H9 (cell line): ENCODE measurements around the gene INPP5E. TPM values are rescaled to one million over a fixed set of nuclear protein-coding genes. Genes with fewer than 3 reads are reported as not detected.

Experiments
- DNase-seq: peaks from one replicate; pipeline ENCODE4 v3.0.0-alpha.2; 2017
- H2AFZ ChIP-seq: one replicate; pipeline ENCODE4 v1.6.1; 2013; ENCODE audit warnings: mild to moderate bottlenecking, low read length, control low read depth, moderate library complexity
- H2AK5ac ChIP-seq: 2 replicates; pipeline ENCODE4 v1.6.1; 2013; ENCODE audit warnings: low read length, control low read depth, mixed read lengths; ENCODE audit not compliant: insufficient read length
- H2BK120ac ChIP-seq: one replicate; pipeline ENCODE4 v1.6.1; 2013; ENCODE audit warnings: low read depth, mild to moderate bottlenecking, low read length, control low read depth, inconsistent platforms; ENCODE audit not compliant: poor library complexity, severe bottlenecking
- H2BK12ac ChIP-seq: 2 replicates; pipeline ENCODE4 v1.6.1; 2013; ENCODE audit warnings: low read length, control low read depth, mixed read lengths, low read depth; ENCODE audit not compliant: insufficient read length
- H2BK15ac ChIP-seq: 2 replicates; pipeline ENCODE4 v1.6.1; 2013; ENCODE audit warnings: low read depth, low read length, control low read depth
- H2BK20ac ChIP-seq: one replicate; pipeline ENCODE4 v1.6.1; 2013; ENCODE audit warnings: low read depth, mild to moderate bottlenecking, low read length, control low read depth, inconsistent platforms; ENCODE audit not compliant: poor library complexity, severe bottlenecking
- H2BK5ac ChIP-seq: 2 replicates; pipeline ENCODE4 v1.6.1; 2013; ENCODE audit warnings: low read length, control low read depth, mixed read lengths; ENCODE audit not compliant: insufficient read length
- H3K14ac ChIP-seq: 2 replicates; pipeline ENCODE4 v1.6.1; 2013; ENCODE audit warnings: low read length, control low read depth; ENCODE audit not compliant: insufficient read depth
- H3K18ac ChIP-seq: 2 replicates; pipeline ENCODE4 v1.6.1; 2013; ENCODE audit warnings: low read depth, mild to moderate bottlenecking, mixed read lengths, low read length, control low read depth; ENCODE audit not compliant: insufficient read length
- H3K23ac ChIP-seq: 2 replicates; pipeline ENCODE4 v1.6.1; 2013; ENCODE audit warnings: low read length, control low read depth, mixed read lengths, low read depth; ENCODE audit not compliant: insufficient read length
- H3K23me2 ChIP-seq: 2 replicates; pipeline ENCODE4 v1.6.1; 2013; ENCODE audit warnings: low read depth, mild to moderate bottlenecking, mixed read lengths, low read length, control low read depth; ENCODE audit not compliant: insufficient read length, poor library complexity, severe bottlenecking
- H3K27ac ChIP-seq: 2 replicates; pipeline ENCODE4 v1.5.1; 2013; ENCODE audit warnings: low read length, control low read depth, mixed read lengths, low read depth; ENCODE audit not compliant: insufficient read length
- H3K27me3 ChIP-seq: 2 replicates; pipeline ENCODE4 v1.6.1; 2013; ENCODE audit warnings: low read length, control low read depth, inconsistent platforms; ENCODE audit not compliant: insufficient read depth
- H3K4ac ChIP-seq: 2 replicates; pipeline ENCODE4 v1.6.1; 2013; ENCODE audit warnings: low read depth, mild to moderate bottlenecking, control low read depth, inconsistent platforms, low read length, moderate library complexity
- H3K4me1 ChIP-seq: 2 replicates; pipeline ENCODE4 v1.6.1; 2013; ENCODE audit warnings: low read length, control low read depth, inconsistent platforms; ENCODE audit not compliant: insufficient read depth
- H3K4me2 ChIP-seq: 2 replicates; pipeline ENCODE4 v1.6.1; 2013; ENCODE audit warnings: low read length, control low read depth, mixed read lengths; ENCODE audit not compliant: insufficient read length, insufficient read depth
- H3K56ac ChIP-seq: 2 replicates; pipeline ENCODE4 v1.6.1; 2013; ENCODE audit warnings: low read depth, mild to moderate bottlenecking, mixed read lengths, low read length, control low read depth; ENCODE audit not compliant: insufficient read length
- H3K79me1 ChIP-seq: 2 replicates; pipeline ENCODE4 v1.6.1; 2013; ENCODE audit warnings: low read depth, mild to moderate bottlenecking, moderate library complexity, low read length, control low read depth, inconsistent platforms; ENCODE audit not compliant: insufficient read depth, poor library complexity, severe bottlenecking
- H3K79me2 ChIP-seq: 2 replicates; pipeline ENCODE4 v1.6.1; 2013; ENCODE audit warnings: low read length, control low read depth, inconsistent platforms; ENCODE audit not compliant: insufficient read depth
- H3K9ac ChIP-seq: 2 replicates; pipeline ENCODE4 v1.6.1; 2013; ENCODE audit warnings: low read length, control low read depth, mixed read lengths; ENCODE audit not compliant: insufficient read length; ENCODE audit errors: extremely low read depth
- H3K9me3 ChIP-seq: one replicate; pipeline ENCODE4 v1.6.1; 2013; ENCODE audit warnings: low read depth, low read length, inconsistent platforms; ENCODE audit not compliant: control insufficient read depth
- H3T11ph ChIP-seq: one replicate; pipeline ENCODE4 v1.6.1; 2013; ENCODE audit warnings: mild to moderate bottlenecking, low read length, control low read depth, inconsistent platforms
- H4K20me1 ChIP-seq: one replicate; pipeline ENCODE4 v1.6.1; 2013; ENCODE audit not compliant: control insufficient read depth, insufficient read length, insufficient read depth
- H4K5ac ChIP-seq: 2 replicates; pipeline ENCODE4 v1.6.1; 2013; ENCODE audit warnings: low read depth, mild to moderate bottlenecking, mixed read lengths, low read length, control low read depth; ENCODE audit not compliant: insufficient read length
- H4K8ac ChIP-seq: replicated peaks from 2 replicates; pipeline ENCODE4 v1.6.1; 2013; ENCODE audit warnings: low read length, control low read depth, mixed read lengths, low read depth; ENCODE audit not compliant: insufficient read length
- H4K91ac ChIP-seq: 2 replicates; pipeline ENCODE4 v1.6.1; 2013; ENCODE audit warnings: low read depth, mild to moderate bottlenecking, moderate library complexity, mixed read lengths, low read length, control low read depth; ENCODE audit not compliant: insufficient read length
- H3K27ac Mint-ChIP-seq, 3 experiments: 2 replicates in 2 of 3; 3 replicates in 1 of 3; pipeline ENCODE4 v1.8.0; 2020 to 2021; ENCODE audit warnings: mixed read lengths in 3 of 3, mild to moderate bottlenecking in 1 of 3, moderate library complexity in 1 of 3
- H3K27me3 Mint-ChIP-seq: 2 replicates; pipeline ENCODE4 v1.8.0; 2021; ENCODE audit warnings: low read depth, mild to moderate bottlenecking, moderate library complexity, mixed read lengths
- H3K36me3 Mint-ChIP-seq, 3 experiments: 2 replicates in 2 of 3; 3 replicates in 1 of 3; pipeline ENCODE4 v1.8.0; 2020 to 2021; ENCODE audit warnings: low read depth in 3 of 3, mixed read lengths in 3 of 3; ENCODE audit not compliant: insufficient read depth in 1 of 3
- H3K4me1 Mint-ChIP-seq, 2 experiments: 2 replicates each; pipeline ENCODE4 v1.8.0; 2020; ENCODE audit warnings: mixed read lengths in 2 of 2
- H3K4me3 Mint-ChIP-seq, 2 experiments: 2 replicates in 1 of 2; 3 replicates in 1 of 2; pipeline ENCODE4 v1.8.0; 2020 to 2021; ENCODE audit warnings: mild to moderate bottlenecking in 2 of 2, mixed read lengths in 2 of 2, moderate library complexity in 1 of 2
- H3K9me3 Mint-ChIP-seq, 2 experiments: 2 replicates in 1 of 2; 3 replicates in 1 of 2; pipeline ENCODE4 v1.8.0; 2020; ENCODE audit warnings: mild to moderate bottlenecking in 2 of 2, mixed read lengths in 2 of 2, moderate library complexity in 1 of 2
- WGBS: extraction: QIAGEN DNeasy Blood & Tissue Kit; methylation state at CpG from one replicate; pipeline ENCODE4 v1.1.7; 2013; ENCODE audit warnings: missing lambda C conversion rate, low lambda C conversion rate, mixed read lengths; ENCODE audit not compliant: insufficient read length; ENCODE audit errors: extremely low coverage; 5-methylcytosine and 5-hydroxymethylcytosine counted together
- total RNA-seq: library from RNA; stranded (reverse); gene quantifications from 2 replicates; pipeline ENCODE4 v1.2.1, GENCODE V29; 2021
- TF ChIP-seq, protein P1 (sequence below): fragments of 200-600 bp; sonication (generic); conservative IDR thresholded peaks from 3 replicates; pipeline ENCODE4 v1.8.0; 2021; ENCODE audit warnings: antibody characterized with exemption, mild to moderate bottlenecking

INPP5E gene
- total RNA-seq, 1 experiment from 2014 or later = 21.0 TPM

DNA sequence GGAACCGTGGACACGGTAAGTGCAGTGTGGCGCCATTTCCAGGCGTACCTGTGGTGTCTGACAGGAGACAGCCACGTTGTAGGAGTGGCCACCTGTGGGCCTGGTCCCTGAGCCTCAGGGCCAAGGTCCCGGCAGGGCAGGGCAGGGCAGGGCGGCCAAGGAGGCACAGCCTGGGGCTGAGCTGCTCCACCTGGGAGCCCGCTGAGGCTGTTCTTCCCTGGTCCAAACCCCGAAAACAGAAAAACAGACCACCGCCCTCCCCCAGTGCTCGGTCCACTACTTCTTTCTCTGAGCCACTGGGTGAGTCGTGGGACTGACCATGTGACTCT is 20.6 kb downstream of the INPP5E start:
- H2AFZ ChIP-seq = no peak overlapping the region
- H3K23me2 ChIP-seq = no peaks in the 10 kb centered on the region
- no peak overlapping the region for H2BK5ac ChIP-seq
- H2BK20ac ChIP-seq = no peak overlapping the region
- no peak overlapping the region for H3K14ac ChIP-seq
- no peaks in the 10 kb centered on the region for H3K4me1 Mint-ChIP-seq
- no peak overlapping the region for H4K5ac ChIP-seq
- no peak overlapping the region for H3T11ph ChIP-seq
- H2BK120ac ChIP-seq = no peak overlapping the region
- H3K18ac ChIP-seq = no peak overlapping the region
- no peaks in the 10 kb centered on the region for H3K9me3 ChIP-seq
- no peak overlapping the region for H2BK15ac ChIP-seq
- no CpG with 5 or more reads among the region's 12 CpGs for WGBS
- H3K9me3 Mint-ChIP-seq = no peaks in the 10 kb centered on the region
- no peak overlapping the region for H3K9ac ChIP-seq
- H3K36me3 Mint-ChIP-seq = peaks cover 35 to 87% (median 72%) of the 10 kb centered on the region in 3 experiments
- H3K27me3 ChIP-seq = no peaks in the 10 kb centered on the region
- no peak overlapping the region; a peak in 1 of 7 replicates for H3K27ac Mint-ChIP-seq
- no peaks in the 10 kb centered on the region for H3K79me1 ChIP-seq
- H2AK5ac ChIP-seq = no peak overlapping the region
- no peak overlapping the region for H3K27ac ChIP-seq
- no peak for DNase-seq
- no peak overlapping the region for H3K4me2 ChIP-seq
- H3K4me3 Mint-ChIP-seq = no peak overlapping the region
- no peak overlapping the region for H3K23ac ChIP-seq
- no peaks in the 10 kb centered on the region for H3K79me2 ChIP-seq
- TF ChIP-seq, protein P1, sequence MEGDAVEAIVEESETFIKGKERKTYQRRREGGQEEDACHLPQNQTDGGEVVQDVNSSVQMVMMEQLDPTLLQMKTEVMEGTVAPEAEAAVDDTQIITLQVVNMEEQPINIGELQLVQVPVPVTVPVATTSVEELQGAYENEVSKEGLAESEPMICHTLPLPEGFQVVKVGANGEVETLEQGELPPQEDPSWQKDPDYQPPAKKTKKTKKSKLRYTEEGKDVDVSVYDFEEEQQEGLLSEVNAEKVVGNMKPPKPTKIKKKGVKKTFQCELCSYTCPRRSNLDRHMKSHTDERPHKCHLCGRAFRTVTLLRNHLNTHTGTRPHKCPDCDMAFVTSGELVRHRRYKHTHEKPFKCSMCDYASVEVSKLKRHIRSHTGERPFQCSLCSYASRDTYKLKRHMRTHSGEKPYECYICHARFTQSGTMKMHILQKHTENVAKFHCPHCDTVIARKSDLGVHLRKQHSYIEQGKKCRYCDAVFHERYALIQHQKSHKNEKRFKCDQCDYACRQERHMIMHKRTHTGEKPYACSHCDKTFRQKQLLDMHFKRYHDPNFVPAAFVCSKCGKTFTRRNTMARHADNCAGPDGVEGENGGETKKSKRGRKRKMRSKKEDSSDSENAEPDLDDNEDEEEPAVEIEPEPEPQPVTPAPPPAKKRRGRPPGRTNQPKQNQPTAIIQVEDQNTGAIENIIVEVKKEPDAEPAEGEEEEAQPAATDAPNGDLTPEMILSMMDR = no peak
- no peaks in the 10 kb centered on the region for H3K27me3 Mint-ChIP-seq
- no peaks in the 10 kb centered on the region for H4K20me1 ChIP-seq
- no peak overlapping the region for H4K8ac ChIP-seq
- no peaks in the 10 kb centered on the region for H3K4me1 ChIP-seq
- no peak overlapping the region for H2BK12ac ChIP-seq
- no peak overlapping the region for H3K56ac ChIP-seq
- H3K4ac ChIP-seq = no peak overlapping the region
- no peak overlapping the region for H4K91ac ChIP-seq
